Fibroblast of lung (primary cell): ENCODE results near the gene ADGRV1.

Experiments used
- CTCF ChIP-seq, 2 donors: IDR thresholded peaks in 1 of 2; conservative IDR thresholded peaks in 1 of 2; 1 replicate in 1 of 2; 2 replicates in 1 of 2; pipeline ENCODE4 v1.5.1; 2011 to 2012; ENCODE audit warnings: low read length in 2 of 2, control low read depth in 1 of 2, inconsistent platforms in 1 of 2, low read depth in 1 of 2, mild to moderate bottlenecking in 1 of 2
- EZH2 ChIP-seq: IDR thresholded peaks from 2 replicates; pipeline ENCODE4 v1.5.1; 2012; ENCODE audit warnings: low read length, control low read depth, mild to moderate bottlenecking; ENCODE audit errors: missing control alignments

GRCh38 chr5:90533794-90534193 lies 24.8 kb upstream of the ADGRV1 start:
- no peak for TF ChIP-seq CTCF (conservative IDR thresholded peaks at IDR 0.05 in 1 of 2, IDR thresholded peaks at IDR 0.05 in 1 of 2; ENCODE audit: low read depth in 1 of 2, low read length in 2 of 2)
- TF ChIP-seq EZH2, result no peak
